Fibroblast of skin of left biceps (primary cell): ENCODE data around the gene CDCA7L.
A peak's percentile ranks its signal among the peaks of the same experiment; 100 is the strongest.
"Not testable (repeated sequence)": the region's sequence is repeated elsewhere in the genome, so short reads cannot be mapped to it uniquely, and the experiment has no call there.

Experiments used
- DNase-seq, 2 experiments: peaks; one replicate each; pipeline ENCODE4 v3.0.0-alpha.2; 2013; ENCODE audit warnings: low read depth in 2 of 2

CDCA7L gene

DNA sequence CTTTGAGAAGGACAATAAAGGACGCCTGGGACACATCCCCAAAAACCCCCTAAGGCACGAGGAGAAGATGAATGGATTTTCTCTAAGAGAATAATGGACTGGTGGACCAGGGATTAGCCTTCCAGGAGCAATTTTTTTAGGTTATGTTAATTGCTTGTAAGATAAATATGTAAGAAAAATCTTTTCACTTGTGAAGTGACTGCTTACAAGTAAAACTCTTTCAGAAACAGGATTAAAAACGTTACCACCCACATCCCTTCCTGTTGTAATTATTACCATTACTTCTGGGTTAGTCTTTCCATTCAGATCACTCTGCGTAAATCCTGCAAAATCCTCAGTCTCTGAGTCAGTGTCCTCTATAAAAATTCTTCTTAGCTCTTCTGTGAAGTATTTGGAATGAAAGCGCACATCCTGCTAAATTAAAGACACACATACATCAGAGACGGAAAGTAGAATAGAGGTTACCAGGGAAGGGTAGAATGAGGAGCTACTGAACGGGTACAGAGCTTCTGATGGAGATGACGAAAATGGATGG lies 34.3 kb downstream of the CDCA7L start:
- DNase-seq, result peak; percentile 55 to 68

DNA sequence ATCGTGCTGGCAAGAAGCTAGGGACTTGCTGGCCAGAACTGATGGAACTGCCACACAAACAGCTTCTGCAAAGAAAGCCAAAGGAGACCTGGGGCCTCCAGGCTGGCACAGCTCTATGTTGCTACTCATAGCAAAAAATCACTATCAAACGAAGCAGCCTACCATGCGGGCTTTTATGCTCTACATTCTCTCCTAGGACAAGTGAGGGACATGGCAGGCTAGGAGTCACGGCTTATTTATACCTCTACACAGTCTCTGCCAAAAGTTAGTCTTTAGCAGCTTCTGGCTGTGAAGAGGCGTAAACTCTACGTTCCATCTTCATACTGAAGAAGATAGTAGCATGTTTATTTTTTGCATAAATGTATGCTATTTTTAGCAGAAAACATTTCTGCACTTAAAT lies 35.4 kb downstream of the CDCA7L start:
- DNase-seq, result no peak

DNA sequence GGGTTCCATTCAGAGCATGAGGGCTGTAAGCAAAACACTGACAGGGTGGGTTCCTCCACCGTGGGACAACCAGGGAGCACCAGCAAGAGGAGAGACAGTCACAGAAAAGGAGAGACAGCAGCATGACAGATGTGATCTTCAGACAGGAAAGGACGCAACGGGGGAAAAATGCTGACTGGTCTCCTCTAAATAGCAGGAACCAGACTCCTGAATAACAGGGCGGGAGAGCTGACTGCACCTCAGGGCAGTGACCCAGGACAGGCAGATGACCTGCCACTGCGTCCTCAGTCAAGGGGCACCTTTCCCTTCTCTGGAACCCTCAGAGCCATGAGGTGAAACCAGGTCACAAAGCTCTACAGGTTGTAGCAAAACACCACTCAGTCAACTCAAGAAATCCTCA lies 37.0 kb downstream of the CDCA7L start:
- DNase-seq, result no peak

DNA sequence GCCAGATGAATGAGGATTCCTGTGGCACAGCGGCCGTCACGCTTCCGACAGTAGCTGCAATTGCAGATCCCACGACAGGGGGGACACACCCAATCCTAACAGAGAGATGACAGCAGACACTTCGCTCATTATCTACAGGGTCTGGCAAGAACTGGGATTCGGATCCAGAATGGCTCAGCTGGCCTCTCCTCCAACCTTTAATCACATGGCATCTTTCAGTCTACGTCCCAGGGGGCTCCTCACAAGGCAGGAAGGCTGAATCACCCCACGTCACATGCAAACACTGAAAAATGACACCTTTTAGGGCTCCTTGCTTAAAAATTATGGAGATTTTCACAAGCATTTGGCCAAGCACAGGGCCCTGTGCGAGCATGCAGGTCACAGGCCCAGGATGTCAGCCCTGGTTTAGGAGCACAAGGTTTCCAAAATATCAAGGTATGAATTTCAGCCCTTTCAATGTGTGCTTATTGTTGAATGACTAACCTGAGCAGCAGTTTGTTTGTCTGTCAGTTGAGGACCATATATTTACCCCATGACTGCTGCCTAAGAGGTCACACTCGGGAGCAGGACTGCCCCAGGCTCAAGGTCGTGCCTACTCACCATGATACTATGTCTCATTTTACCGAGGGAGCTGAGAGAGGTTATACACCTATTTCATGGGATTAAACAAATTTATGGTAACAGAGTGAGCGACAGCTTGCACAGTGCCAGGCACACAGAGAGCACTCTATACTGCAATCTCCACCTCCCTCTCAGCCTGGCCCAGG lies 42.5 kb downstream of the CDCA7L start:
- no peak for DNase-seq

DNA sequence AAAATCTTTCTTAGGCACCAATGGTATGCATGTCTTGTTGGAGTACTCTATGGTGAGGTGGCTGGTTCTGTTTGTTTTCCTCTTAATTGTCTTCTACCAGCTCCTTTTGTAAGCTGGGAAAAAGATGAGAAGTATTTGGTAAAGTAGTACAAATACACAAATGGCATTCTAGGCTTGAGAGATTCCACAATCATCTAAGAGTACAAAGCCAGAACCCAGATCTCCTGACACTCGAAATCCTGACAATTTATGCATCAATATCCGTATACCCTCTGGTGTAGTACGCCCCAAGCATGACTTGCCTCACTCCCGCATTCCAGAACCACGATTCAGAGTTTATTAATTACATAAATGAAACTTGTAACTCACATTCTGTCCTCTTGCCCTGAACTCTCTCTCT lies 43.5 kb downstream of the CDCA7L start:
- DNase-seq, result peak in 1 of 2 experiments; percentile 15

DNA sequence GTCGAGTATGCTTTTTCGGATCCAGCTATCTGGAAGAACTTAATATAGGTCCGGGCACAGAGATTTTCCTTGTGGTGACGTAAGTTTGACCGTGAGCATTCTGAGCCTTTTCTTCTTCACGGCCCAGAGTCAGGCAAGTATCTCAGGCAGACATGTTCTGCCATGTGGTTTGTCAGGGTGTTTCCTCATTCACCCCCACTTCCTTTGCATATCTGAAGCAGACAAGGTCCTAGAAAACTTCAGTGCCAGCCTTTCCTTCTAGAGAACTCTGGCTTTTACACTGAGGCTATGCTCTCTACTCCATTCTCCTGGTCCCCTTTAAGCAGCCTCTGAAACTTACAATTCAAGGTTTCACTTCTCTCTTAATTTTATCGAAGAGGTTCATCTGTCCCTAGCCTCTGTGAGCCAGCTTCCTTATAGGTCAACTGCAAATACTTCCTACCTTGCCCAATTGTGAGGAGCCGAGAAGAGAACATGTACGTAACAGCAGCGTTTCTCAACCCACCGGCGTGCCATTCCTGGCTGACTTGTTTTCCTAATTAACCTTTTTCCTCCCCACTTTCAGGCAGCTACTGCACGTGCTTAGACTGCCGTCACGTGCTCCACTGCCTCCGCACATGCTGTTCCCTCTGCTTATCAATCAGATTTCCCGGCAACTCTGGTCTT lies 47.3 kb downstream of the CDCA7L start:
- DNase-seq, result no peak

DNA sequence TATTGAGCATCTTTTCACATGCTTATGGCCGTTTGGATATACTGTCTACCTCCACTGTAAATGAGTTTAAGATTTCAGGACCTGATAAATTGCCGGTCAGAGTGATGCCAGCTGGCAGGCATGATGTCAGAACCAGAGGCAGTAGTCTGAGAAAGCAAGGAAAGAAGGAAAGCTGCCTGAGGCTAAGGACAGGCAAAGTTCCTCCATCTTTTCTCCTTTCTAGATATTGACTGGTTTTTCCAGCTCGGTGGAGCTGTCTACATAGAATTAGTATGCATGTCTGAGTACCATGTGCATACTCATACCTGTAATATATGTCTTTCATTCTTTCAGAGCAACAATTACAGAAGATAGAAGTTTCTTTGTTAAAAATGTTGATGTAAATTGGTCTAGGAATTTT lies 52.3 kb downstream of the CDCA7L start:
- DNase-seq, result no peak

DNA sequence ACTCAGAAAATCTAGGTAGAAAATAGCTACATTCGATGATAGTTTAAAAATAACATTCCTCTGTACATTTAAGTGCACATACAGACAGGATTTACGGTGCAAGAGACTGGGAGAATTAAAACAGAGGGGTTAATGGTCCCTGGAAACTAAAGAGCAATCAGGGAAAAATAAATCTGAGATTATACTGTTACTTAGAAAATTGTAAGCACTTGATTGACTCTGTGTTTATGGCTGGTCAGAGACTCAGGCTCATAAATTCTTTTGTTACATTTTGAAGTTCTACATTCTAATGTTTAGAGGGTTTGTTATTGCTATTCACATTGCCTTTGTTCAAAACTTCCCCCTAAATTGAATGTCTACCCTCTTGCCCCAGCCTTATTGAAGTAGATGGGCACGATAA lies 54.4 kb downstream of the CDCA7L start:
- no peak for DNase-seq

DNA sequence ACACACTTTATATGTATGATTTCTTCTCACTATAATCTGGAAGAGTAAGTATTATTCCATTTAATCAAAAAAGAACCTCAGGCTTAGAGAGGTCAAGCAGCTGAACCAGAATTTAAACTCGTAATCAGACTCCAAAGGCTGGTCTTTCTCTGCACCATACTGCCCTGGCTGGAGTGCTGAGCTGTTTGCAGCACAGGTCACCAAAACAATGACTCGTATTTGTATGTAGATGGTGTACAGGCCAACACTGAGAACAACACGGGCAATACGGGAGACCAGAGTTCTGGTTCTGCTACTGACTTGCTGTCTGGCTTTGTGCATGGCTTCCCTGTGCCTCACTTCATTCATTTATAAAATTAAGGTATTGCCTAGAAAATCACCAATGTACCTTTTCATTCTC lies 57.9 kb downstream of the CDCA7L start:
- DNase-seq, result no peak

DNA sequence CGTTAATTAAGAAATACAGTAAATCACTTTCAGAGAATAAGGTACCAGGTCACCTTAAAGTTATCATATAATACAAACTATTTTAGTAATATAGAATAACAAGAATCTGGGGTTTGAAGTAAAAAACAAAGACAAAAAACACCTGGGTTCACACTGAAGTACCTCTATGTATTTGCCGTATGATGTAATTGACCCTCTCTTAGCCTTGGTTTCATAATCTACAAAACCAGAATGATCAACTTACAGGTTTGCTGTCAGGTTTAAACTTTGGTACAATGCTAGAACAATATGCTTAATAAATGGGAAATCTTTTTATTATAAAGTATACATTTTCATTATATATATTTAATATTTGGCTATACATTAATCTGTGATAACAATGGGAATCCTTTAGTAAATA lies 58.3 kb downstream of the CDCA7L start:
- no peak for DNase-seq

DNA sequence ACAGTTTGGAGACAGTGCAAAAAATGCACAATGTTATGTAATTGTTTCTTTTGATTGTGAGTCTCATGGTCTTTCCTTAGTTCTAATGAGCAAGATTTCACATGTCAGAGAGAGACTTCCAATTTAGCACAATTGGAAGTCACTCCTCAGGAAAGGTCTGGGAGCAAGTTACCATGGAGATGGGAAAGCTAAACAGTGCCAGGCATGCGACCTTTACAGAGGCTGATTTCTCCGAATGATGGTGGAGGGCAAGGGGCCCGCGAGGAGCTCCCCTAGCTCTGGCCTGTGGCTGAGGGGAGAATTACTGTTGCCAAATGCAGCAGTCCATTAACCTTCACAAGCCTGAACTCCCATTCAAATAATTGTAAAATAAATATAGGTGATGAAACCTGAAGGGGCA lies 59.3 kb downstream of the CDCA7L start:
- DNase-seq, result no peak

DNA sequence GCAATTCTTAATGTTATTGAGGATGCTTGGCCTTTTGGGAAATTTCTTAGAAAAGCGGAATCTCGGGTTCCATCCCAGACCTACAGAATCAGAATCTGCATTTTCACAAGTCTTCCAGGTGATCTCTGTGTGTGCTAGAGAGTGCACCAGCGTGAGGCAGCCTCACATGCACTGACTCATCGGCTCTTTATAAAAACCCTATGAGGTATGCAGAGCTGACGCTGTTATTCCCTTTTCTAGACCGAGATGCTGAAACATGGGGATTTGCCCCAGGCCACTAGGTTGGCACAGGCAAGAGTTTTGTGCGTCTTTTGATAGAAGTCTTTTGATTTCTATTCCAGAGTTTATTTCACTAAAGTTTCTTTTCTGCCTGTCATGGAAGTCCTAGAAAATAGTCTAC lies 61.2 kb downstream of the CDCA7L start:
- DNase-seq, result no peak

DNA sequence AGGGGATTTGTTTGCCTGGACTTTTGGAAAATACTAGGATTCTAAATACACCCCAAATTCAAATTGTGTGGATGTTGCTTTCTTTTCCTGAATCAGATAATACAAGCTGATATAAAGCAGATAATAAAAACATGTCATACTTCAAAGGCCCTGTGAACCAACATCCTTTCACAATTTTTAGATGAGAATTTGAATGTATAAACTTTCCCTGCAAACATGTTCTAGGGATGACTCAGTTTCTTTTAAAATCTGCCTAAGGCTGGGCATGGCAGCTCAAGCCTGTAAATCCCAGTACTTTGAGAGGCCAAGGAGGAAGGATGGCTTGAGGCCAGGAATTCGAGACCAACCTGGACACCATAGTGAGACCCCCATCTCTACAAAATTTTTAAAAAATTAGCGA lies 62.2 kb downstream of the CDCA7L start:
- not testable (repeated sequence) for DNase-seq

DNA sequence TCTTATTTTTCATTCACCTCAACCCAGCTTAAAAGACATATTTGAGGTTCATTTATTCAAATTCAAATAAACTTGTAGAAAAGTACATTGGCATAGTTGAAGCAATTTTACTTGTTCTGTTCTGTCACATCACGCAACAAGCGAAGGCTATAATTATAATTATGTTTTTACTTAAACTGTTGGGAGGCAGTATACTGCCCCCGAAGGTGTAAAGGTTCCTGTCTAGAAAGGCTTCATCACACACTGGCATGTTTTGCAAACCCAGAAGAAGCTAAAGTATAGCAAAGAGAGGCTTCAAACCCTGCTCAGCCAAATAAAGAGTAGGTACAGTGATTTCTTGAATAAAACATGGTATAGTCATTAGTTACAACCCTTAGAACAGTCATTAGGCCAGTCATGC lies 62.6 kb downstream of the CDCA7L start:
- DNase-seq, result no peak

DNA sequence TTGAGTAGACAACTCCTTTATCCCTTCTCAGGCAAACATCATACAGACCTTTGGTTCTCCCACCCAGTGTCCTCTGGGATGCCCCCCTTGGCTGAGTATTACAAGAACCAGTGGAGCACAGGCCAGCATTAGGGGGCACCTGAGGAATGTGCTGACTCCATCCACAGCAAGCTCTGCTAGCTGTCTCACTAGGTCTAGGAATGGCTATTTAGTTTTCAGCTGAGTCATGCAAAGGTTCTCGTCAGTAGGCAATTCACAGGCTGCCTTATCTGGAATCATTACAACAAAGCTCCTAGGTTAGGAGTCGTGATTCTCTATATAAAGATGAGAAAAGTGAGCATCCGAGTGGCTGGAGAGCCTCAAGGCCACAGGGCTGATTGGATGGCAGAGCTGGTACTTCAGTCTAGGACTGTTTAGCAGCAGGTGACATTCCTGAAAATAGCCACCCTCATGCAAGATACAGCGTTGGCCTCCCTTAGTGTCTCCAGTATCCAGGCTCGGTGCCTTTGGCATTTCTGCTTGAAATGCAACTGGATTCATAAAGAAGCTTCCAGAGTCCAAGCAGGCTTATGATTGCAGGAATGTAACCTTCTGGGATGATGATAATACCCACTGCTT lies 75.8 kb downstream of the CDCA7L start:
- DNase-seq, result no peak

DNA sequence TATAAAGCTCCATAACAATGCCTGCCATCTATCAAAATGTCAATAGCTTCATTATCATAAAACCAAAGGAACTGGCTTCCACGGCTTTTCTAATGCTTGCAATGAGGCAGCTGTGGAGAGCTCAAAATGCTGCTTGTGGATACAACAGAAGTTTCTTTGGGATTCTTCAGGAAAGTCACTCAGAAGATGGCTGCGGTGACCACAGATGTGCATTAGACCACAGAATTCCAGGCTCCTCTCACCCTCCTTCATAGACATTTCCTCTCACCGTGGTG lies 77.2 kb downstream of the CDCA7L start:
- no peak for DNase-seq

DNA sequence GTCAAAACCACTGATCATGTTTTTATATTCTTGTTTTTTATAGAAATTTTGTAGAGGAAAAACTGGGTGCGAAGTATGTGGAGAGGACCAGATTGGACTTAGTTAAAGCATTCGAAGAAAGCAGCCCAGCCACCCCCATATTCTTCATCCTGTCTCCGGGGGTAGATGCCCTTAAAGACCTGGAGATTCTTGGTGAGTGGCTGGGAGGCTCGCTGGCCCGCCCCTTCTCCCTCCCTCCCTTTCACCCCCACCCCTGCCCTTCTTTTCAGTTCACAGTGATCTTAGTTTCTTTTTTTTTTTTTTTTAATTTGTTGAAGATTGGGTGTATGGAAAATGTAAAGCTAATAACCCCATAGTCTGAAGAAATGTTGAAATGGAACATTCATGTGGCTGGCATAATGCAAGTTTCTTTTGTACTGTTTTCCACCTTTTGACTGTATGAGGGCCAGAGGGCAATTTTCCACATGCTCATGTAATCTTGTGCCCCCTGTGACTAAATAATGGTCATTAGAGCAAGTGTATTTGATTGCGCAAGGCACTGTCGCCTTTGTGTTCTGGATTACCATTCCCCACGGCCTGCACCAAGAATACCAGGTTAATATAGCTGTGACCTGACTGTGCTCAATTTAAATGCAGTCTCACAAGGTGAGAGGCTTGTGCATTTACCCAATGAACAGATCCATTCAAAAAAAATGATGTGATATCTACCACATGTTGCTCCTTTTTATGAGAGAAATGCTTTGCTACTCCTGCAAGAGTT lies 77.7 kb downstream of the CDCA7L start:
- no peak for DNase-seq

DNA sequence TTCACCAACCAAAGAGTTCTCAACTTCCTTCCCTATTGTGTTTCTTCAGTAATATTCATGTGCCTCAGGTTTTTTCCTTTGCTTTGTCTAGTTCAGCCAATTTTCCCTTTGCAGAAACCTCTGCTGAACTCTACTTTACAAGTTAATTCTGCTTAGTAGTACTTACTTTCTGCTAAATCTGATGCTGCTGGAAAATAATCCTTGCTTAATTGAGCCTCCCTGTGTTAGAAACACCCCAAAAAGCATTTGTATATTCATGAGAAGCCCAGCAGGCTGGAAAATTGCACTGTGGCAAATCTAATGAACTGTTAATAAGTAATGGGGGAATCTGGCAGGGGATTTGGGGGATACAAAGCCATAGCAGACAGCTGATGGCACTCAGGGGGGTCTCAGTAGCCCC lies 78.5 kb downstream of the CDCA7L start:
- no peak for DNase-seq

DNA sequence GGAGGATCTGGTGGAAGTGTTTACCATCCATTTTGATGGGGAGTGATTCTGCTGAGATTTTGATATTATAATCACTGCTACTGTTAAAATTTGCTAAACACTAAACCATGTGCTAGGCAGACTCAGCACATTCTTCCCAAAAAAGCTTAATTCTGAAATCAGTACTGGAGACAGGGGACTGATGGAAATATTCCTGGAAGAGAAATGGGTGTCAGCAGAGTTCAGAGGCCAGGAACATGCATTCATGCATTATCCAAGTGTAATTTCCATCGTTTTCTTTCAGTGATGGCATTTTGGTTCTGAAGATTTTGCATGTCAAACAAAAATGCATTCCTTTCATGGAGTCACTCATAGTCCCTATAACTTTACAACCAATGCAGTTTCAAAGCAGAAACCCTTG lies 79.0 kb downstream of the CDCA7L start:
- no peak for DNase-seq

DNA sequence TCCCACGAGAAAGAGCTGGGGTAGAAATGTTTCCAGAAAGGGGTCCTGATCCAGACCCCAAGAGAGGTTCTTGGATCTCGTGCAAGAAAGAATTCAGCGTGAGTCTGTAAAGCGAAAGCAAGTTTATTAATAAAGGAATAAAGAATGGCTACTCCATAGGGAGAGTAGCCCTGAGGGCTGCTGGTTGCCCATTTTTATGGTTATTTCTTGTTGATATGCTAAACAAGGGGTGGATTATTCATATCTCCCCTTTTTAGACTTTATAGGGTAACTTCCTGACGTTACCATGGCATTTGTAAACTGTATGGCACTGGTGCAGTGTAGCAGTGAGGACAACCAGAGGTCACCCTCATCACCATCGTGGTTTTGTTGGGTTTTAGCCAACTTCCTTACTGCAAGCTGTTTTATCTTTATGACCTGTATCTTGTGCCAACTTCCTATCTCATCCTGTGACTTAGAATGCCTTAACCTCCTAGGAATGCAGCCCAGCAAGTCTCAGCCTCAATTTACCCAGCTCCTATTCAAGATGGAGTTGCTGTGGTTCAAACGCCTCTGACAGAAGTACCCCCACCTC lies 80.0 kb downstream of the CDCA7L start:
- DNase-seq, result not testable (repeated sequence)

DNA sequence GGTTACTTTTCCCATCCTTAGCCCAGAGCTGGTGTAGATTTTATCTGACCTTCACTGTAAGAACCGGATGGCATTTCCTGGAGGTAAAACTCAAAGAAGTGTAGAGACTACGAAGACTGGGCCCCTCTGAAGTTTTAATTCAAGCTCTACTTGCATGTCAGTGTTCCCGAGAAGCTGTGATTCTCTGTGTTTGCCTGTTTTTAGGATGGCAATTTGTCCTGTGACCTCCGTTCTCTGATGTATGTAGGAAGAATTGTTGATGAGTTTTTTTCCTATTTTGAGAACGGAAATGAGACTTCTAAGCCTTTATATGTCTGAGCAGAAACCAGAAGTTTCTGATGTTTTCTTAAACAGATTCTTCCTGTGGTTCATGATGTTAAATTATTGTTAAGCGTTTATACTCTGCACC lies 94.1 kb downstream of the CDCA7L start:
- DNase-seq, result no peak
